OCI-LY7 (cell line): ENCODE measurements around the gene FRAS1. TPM values are rescaled to one million over a fixed set of nuclear protein-coding genes. Genes with fewer than 3 reads are reported as not detected.

Experiments used
- BruUV-seq: library from RNA; stranded (reverse); fragments of 400-500 nt; replicated peaks from 2 replicates; lab custom pipeline; 2021; lab: Mats Ljungman, UMichigan
- CTCF ChIA-PET: fragments of 300-600 bp; sonication (Branson Sonifier 250); formaldehyde crosslinking; loops from one replicate; lab custom pipeline; 2022; ENCODE audit warnings: antibody characterized with exemption; ENCODE audit not compliant: unreplicated experiment; lab: Charles Lee
- POLR2A ChIA-PET: fragments of 300-600 bp; sonication (Branson Sonifier 250); formaldehyde crosslinking; loops from one replicate; lab custom pipeline; 2022; ENCODE audit warnings: antibody characterized with exemption; lab: Charles Lee
- DNase-seq: peaks from one replicate; pipeline ENCODE4 v3.0.0-alpha.2; 2015; ENCODE audit warnings: low spot score
- H2AFZ ChIP-seq: fragments of 200-600 bp; sonication (generic), shearing (Covaris generic); 2 replicates; pipeline ENCODE4 v1.6.1; 2014; ENCODE audit warnings: mild to moderate bottlenecking, antibody characterized with exemption, low read length, moderate library complexity
- H3K27ac ChIP-seq: fragments of 200-600 bp; sonication (generic); 2 replicates; pipeline ENCODE4 v1.5.1; 2014; ENCODE audit warnings: mixed run types, low read depth, mild to moderate bottlenecking, moderate library complexity, low read length, inconsistent platforms; ENCODE audit not compliant: poor library complexity, severe bottlenecking
- H3K36me3 ChIP-seq: fragments of 200-600 bp; sonication (generic); 2 replicates; pipeline ENCODE4 v1.6.1; 2014; ENCODE audit warnings: mild to moderate bottlenecking, antibody characterized with exemption, low read length, moderate library complexity, mixed read lengths; ENCODE audit not compliant: insufficient read depth
- H3K4me1 ChIP-seq: fragments of 200-600 bp; sonication (generic); 2 replicates; pipeline ENCODE4 v1.5.1; 2014; ENCODE audit warnings: mild to moderate bottlenecking, low read length; ENCODE audit not compliant: insufficient read depth, poor library complexity, severe bottlenecking
- H3K4me2 ChIP-seq: fragments of 200-600 bp; sonication (generic); 2 replicates; pipeline ENCODE4 v1.6.1; 2014; ENCODE audit warnings: mild to moderate bottlenecking, low read length
- H3K4me3 ChIP-seq: fragments of 200-600 bp; sonication (generic); 2 replicates; pipeline ENCODE4 v1.5.1; 2014; ENCODE audit warnings: mild to moderate bottlenecking, low read depth, low read length; ENCODE audit not compliant: poor library complexity, severe bottlenecking
- H3K79me2 ChIP-seq: fragments of 200-600 bp; sonication (generic); 2 replicates; pipeline ENCODE4 v1.6.1; 2016; ENCODE audit warnings: low read depth, mild to moderate bottlenecking, low read length, moderate library complexity, mixed read lengths; ENCODE audit not compliant: insufficient read depth
- H3K9me2 ChIP-seq: fragments of 200-600 bp; sonication (generic); 2 replicates; pipeline ENCODE4 v1.6.1; 2016; ENCODE audit warnings: mild to moderate bottlenecking, low read length, mixed read lengths; ENCODE audit not compliant: insufficient read depth
- H3K9me3 ChIP-seq: fragments of 200-600 bp; sonication (generic); 2 replicates; pipeline ENCODE4 v1.6.1; 2014; ENCODE audit warnings: mild to moderate bottlenecking, mixed run types, low read length, mixed read lengths
- H4K20me1 ChIP-seq: fragments of 200-600 bp; sonication (generic); 2 replicates; pipeline ENCODE4 v1.6.1; 2014; ENCODE audit warnings: mild to moderate bottlenecking, antibody characterized with exemption, low read length, moderate library complexity, mixed read lengths; ENCODE audit not compliant: insufficient read depth
- CTCF ChIP-seq: fragments of 200-600 bp; sonication (generic); conservative IDR thresholded peaks from 2 replicates; pipeline ENCODE4 v1.5.1; 2014; ENCODE audit warnings: mild to moderate bottlenecking, antibody characterized with exemption, low read length, moderate library complexity, mixed read lengths
- EZH2phosphoT487 ChIP-seq: fragments of 200-600 bp; sonication (generic); IDR thresholded peaks from 2 replicates; pipeline ENCODE4 v1.6.1; 2018; ENCODE audit warnings: low read depth, borderline replicate concordance, mild to moderate bottlenecking, mixed run types, antibody characterized with exemption, low read length, moderate library complexity, mixed read lengths
- intact Hi-C: fragments of 100-400 bp; cut with micrococcal nuclease; formaldehyde crosslinking; loops from one replicate; pipeline ENCODE4 v1.10.0; 2022; ENCODE audit not compliant: unreplicated experiment
- total RNA-seq, 2 experiments: library from RNA; depleted of rRNA in 1 of 2; stranded (reverse); fragments of >200 nt in 1 of 2; shearing (Covaris generic) in 1 of 2; gene quantifications; 2 replicates each; pipeline ENCODE4 v1.2.3, GENCODE V29; 2014 to 2022

The FRAS1 gene
- total RNA-seq, 2 experiments from 2014 or later, result 0.19 to 0.30 TPM

- DNase-seq, result no peak
- Histone ChIP-seq H3K4me2 (no peak within 1 kb of the TSS), H3K4me1 (no peaks in the 10 kb centered on the region), H3K4me3 (no peak within 1 kb of the TSS), H3K36me3 (no peaks in the 10 kb centered on the region), H3K9me2 (no peaks in the 10 kb centered on the region), H2AFZ (no peak within 1 kb of the TSS), H4K20me1 (no peaks in the 10 kb centered on the region), H3K9me3 (no peaks in the 10 kb centered on the region), H3K79me2 (no peaks in the 10 kb centered on the region), H3K27ac (no peak within 1 kb of the TSS)
- ChIA-PET CTCF (no interaction called here), POLR2A (no interaction called here)
- no peak for TF ChIP-seq EZH2phosphoT487
- no peak for TF ChIP-seq CTCF
- no TSS peak for BruUV-seq
- intact Hi-C loops, result no loop called here
These were observed 494.6 kb downstream of the FRAS1 start, which contains the start of gene ANXA3 for GRCh38 chr4:78551420-78552351. Gene ANXA3, plus strand, starts transcription at chr4:78551770. Its CDS starts 2,704 bp downstream, at chr4:78554474.

- TF ChIP-seq EZH2phosphoT487 (no peak), CTCF (no peak)
- intact Hi-C loops, result no loop called here
These were observed 495.4 kb downstream of the FRAS1 start for GRCh38 chr4:78552389-78553042.

GRCh38 chr4:78553043-78553396, 495.9 kb downstream of the FRAS1 start:
- no TSS peak for BruUV-seq
- no peaks in the 10 kb centered on the region for H4K20me1 ChIP-seq
- no peak overlapping the region for H2AFZ ChIP-seq
- no peak overlapping the region for H3K4me3 ChIP-seq
- no peak for TF ChIP-seq EZH2phosphoT487
- no peak for TF ChIP-seq CTCF
- no peaks in the 10 kb centered on the region for H3K9me2 ChIP-seq
- H3K27ac ChIP-seq, result no peak overlapping the region
- no peaks in the 10 kb centered on the region for H3K79me2 ChIP-seq
- no peak overlapping the region for H3K4me2 ChIP-seq
- no peaks in the 10 kb centered on the region for H3K9me3 ChIP-seq
- H3K36me3 ChIP-seq, result no peaks in the 10 kb centered on the region
- ChIA-PET CTCF (no interaction called here), POLR2A (no interaction called here)
- no peak for DNase-seq
- no peaks in the 10 kb centered on the region for H3K4me1 ChIP-seq
- intact Hi-C loops, result no loop called here

More at GRCh38 chr4:78552389-78553042, 495.4 kb downstream of the FRAS1 start:
- BruUV-seq, result no TSS peak
- H3K4me1 ChIP-seq, result no peaks in the 10 kb centered on the region
- no peaks in the 10 kb centered on the region for H3K9me2 ChIP-seq
- no peak overlapping the region for H3K4me2 ChIP-seq
- no peaks in the 10 kb centered on the region for H4K20me1 ChIP-seq
- H3K36me3 ChIP-seq, result no peaks in the 10 kb centered on the region
- H3K27ac ChIP-seq, result no peak overlapping the region
- no peaks in the 10 kb centered on the region for H3K9me3 ChIP-seq
- ChIA-PET CTCF (no interaction called here), POLR2A (no interaction called here)
- H3K4me3 ChIP-seq, result no peak overlapping the region
- DNase-seq, result no peak
- no peak overlapping the region for H2AFZ ChIP-seq
- no peaks in the 10 kb centered on the region for H3K79me2 ChIP-seq
